GM23248 (cell line): ENCODE data around the gene TRIM29.

Experiments used
- EZH2 ChIP-seq: fragments of 200-600 bp; sonication (generic); IDR thresholded peaks from 2 replicates; pipeline ENCODE4 v1.6.1; 2018; ENCODE audit warnings: antibody characterized with exemption, mild to moderate bottlenecking; ENCODE audit not compliant: insufficient read depth, poor library complexity, severe bottlenecking
- EZH2phosphoT487 ChIP-seq: fragments of 200-600 bp; sonication (generic); IDR thresholded peaks from 2 replicates; pipeline ENCODE4 v1.6.1; 2018; ENCODE audit warnings: antibody characterized with exemption, moderate library complexity, mild to moderate bottlenecking, low read depth; ENCODE audit not compliant: insufficient read depth

DNA sequence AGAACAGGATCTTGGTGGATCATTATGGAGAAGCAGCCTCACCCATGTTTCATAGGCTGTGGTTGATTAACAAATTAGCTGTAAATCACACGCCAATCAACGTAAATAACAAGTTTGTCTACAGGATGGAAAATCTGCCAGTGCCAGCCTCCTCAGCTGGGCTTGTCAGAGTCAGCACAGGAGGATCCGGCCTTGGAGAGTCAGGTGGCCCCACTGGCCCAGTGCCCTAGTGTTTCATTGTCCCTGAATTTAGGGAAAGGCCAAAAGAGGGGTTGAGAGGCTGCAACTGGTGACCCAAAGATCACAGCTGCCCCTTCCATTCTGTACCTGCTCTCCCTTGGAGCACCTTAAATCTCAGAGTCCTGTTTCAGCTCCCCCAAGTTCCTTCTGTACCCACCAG is 42.4 kb downstream of the TRIM29 start:
- TF ChIP-seq EZH2, result no peak
- no peak for TF ChIP-seq EZH2phosphoT487
